ENCODE measurements around the gene CD1B. TPM values are rescaled to one million over a fixed set of nuclear protein-coding genes. Genes with fewer than 3 reads are reported as not detected.
A peak's percentile ranks its signal among the peaks of the same experiment; 100 is the strongest.
"Not testable (repeated sequence)": the region's sequence is repeated elsewhere in the genome, so short reads cannot be mapped to it uniquely, and the experiment has no call there.

The CD1B gene
- total RNA-seq, 1 experiment from 2014 or later: not detected

GRCh38 chr1:158329300-158329699 is 2.0 kb downstream of the CD1B start:
- DNase-seq (ENCODE audit: low read depth): no peak

GRCh38 chr1:158328426-158328825 is 2.9 kb downstream of the CD1B start:
- DNase-seq (ENCODE audit: low read depth): no peak

- no peak for DNase-seq (ENCODE audit: low read depth)
These were observed 3.9 kb downstream of the CD1B start for GRCh38 chr1:158327481-158327880.

- no peak for DNase-seq (ENCODE audit: low read depth)
These were observed 6.9 kb downstream of the CD1B start for GRCh38 chr1:158324395-158324794.

GRCh38 chr1:158323866-158324265 is 7.5 kb downstream of the CD1B start:
- no peak for DNase-seq (ENCODE audit: low read depth)

GRCh38 chr1:158311066-158311465 is 20.3 kb downstream of the CD1B start:
- no peak for DNase-seq (ENCODE audit: low read depth)

GRCh38 chr1:158310623-158311022 is 20.7 kb downstream of the CD1B start:
- DNase-seq (ENCODE audit: low read depth): no peak

- DNase-seq (ENCODE audit: low read depth): no peak
These were observed 35.5 kb downstream of the CD1B start for GRCh38 chr1:158295791-158296190.

- DNase-seq (ENCODE audit: low read depth): no peak
These were observed 40.9 kb downstream of the CD1B start for GRCh38 chr1:158290321-158290844.

- DNase-seq (ENCODE audit: low read depth): no peak
These were observed 41.5 kb downstream of the CD1B start, which contains the start of gene CD1C for GRCh38 chr1:158289811-158290210. CD1C (plus strand) TSS chr1:158289923; CDS start chr1:158290065, 142 bp downstream.

GRCh38 chr1:158286941-158287346 is 44.4 kb downstream of the CD1B start:
- DNase-seq (ENCODE audit: low read depth): no peak

- no peak for DNase-seq (ENCODE audit: low read depth)
These were observed 44.8 kb downstream of the CD1B start for GRCh38 chr1:158286487-158286886.

- DNase-seq (ENCODE audit: low read depth): peak; percentile 63
These were observed 45.5 kb downstream of the CD1B start for GRCh38 chr1:158285756-158286241.

- DNase-seq (ENCODE audit: low read depth): no peak
These were observed 47.4 kb downstream of the CD1B start for GRCh38 chr1:158283965-158284364.

GRCh38 chr1:158282421-158282820 is 48.9 kb downstream of the CD1B start:
- not testable (repeated sequence) for DNase-seq (ENCODE audit: low read depth)

Other genes with a start within 250 kb of the CD1B start
- gene CD1D, start 150.6 kb downstream of the CD1B start, total RNA-seq (2014; rRNA removed; shearing (Covaris generic)): 0.69 and 0.73 TPM in 2 replicates
- not detected in 2 replicates for gene CD1A, start 77.1 kb downstream of the CD1B start, total RNA-seq (2014; rRNA removed; shearing (Covaris generic))
- gene CD1C, start 41.6 kb downstream of the CD1B start, total RNA-seq (2014; rRNA removed; shearing (Covaris generic)): not detected in 2 replicates
- gene CD1E, start 22.4 kb upstream of the CD1B start, total RNA-seq (2014; rRNA removed; shearing (Covaris generic)): not detected in 2 replicates
- not detected in 2 replicates for gene OR10T2, start 67.9 kb upstream of the CD1B start, total RNA-seq (2014; rRNA removed; shearing (Covaris generic))
- not detected in 2 replicates for gene OR10K2, start 94.7 kb upstream of the CD1B start, total RNA-seq (2014; rRNA removed; shearing (Covaris generic))
- gene OR10K1, start 130.3 kb upstream of the CD1B start, total RNA-seq (2014; rRNA removed; shearing (Covaris generic)): not detected in 2 replicates
- not detected in 2 replicates for gene OR10R2, start 140.7 kb upstream of the CD1B start, total RNA-seq (2014; rRNA removed; shearing (Covaris generic))
- not detected in 2 replicates for gene OR6Y1, start 222.9 kb upstream of the CD1B start, total RNA-seq (2014; rRNA removed; shearing (Covaris generic))
- not detected in 2 replicates for gene OR6P1, start 239.0 kb upstream of the CD1B start, total RNA-seq (2014; rRNA removed; shearing (Covaris generic))
- not detected in 2 replicates for gene OR10X1, start 248.4 kb upstream of the CD1B start, total RNA-seq (2014; rRNA removed; shearing (Covaris generic))